NCI-H2196 (cell line): ENCODE data around the gene MPEG1.

Experiments
- DNase-seq: peaks from one replicate; lab custom pipeline; 2025; ENCODE audit not compliant: unreplicated experiment; lab: John Stamatoyannopoulos, UW

Gene MPEG1

DNA sequence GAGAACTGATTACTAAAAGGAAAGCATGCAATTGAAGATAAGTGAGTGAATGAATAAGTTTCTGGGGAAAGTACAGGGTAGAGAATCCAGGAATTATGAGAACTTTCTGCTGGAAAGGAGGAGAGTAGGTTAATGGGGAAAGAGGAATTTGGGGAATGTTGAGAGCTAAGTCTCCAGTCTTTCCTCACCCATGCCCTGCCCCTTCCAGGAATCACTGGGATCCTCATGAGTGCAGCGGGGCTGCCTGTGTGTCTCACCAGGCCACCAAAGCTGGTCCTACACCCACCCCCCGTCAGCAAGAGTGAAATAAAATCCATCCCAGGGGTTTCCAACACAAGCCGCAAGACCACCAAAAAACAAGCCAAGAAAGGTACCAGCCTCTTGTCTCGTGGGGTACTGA lies 23.8 kb downstream of the MPEG1 start:
- no peak for DNase-seq

DNA sequence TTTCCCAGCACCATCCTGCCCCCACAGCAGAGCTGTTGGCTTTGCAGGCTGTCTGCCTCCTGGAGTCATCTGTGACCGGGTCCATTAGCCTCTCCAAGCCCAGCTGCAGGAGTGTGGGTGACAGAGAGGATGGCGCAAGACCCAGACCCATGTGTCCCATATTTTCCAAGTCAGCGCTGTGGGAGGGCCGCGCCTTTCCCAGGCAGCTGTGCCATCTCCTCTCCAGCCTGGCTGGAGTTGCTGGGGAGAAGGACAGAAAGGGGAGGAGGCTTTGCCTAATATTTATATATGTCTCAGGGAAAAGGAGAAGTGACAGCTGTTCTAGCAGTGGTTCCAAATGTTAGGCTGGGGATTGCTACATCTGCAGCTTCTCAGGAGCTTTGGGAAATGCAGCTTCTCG lies 25.1 kb downstream of the MPEG1 start:
- no peak for DNase-seq

DNA sequence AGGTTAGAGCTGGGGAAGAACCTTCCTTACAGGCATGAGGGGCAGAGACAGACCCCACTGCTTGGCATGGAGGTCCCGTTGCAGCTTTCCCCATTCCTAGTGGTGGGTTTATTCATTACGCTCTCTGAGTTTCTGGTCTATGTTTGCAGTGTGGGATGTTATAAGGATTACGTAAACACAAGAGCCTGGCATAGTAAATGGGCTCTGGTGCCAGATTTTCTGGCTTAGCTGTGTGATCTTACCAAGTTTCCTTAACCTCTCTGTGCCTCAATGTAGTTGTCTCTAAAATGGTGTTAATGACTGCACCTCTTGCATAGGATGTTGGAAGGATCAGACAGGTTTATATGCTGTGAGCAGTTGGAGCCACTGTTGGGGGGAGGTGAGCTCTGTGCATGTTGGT lies 25.7 kb downstream of the MPEG1 start:
- no peak for DNase-seq

DNA sequence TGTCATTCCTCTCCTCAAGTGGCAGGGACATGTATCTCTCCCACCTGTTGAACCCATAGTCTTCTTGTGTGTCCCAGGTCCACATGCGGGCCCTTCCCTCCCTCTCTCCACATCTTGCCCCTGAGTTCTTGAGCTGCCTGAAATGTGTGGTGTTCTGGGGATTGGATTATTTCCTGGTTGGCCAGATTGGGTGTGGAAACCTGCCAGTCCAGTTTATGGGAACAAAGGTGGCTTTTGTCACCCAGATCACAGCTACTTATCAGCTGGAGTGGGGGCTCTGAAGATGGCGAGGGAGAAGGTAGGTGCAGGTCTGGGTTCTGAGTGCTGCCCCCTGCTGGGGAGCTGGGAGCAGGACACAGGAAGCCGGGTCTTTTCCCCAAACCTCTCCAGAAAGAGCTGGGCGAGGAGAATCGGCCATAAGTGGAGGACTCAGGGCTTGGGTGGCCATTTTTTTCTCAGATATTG lies 26.6 kb downstream of the MPEG1 start:
- peak; percentile 23 for DNase-seq

DNA sequence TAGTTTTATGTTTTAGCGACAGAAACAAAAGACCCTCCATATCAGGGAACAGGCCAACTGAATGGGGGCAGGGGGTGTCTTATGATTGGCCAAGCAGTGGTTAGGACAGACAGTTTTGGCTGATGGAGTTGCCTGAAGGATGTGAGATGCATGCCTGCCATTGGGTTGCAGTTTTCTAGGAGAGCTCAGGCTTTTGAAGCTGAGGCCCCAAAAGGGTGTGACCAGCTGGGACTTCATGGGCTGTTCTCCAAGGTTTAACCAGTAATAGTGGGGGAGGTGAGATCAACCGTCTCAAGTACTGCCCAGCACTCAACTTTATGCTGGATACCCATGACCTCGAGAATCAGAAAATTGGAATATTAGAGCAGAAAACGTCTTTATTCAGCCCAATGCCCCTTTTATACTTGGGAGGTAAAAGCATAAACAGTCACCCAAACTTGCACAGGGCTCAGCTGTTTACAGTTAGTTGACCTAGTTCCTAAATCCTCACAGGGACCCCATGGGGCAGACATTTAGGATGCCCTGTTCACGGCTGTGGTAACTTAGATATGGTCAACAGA lies 27.3 kb downstream of the MPEG1 start:
- no peak for DNase-seq

DNA sequence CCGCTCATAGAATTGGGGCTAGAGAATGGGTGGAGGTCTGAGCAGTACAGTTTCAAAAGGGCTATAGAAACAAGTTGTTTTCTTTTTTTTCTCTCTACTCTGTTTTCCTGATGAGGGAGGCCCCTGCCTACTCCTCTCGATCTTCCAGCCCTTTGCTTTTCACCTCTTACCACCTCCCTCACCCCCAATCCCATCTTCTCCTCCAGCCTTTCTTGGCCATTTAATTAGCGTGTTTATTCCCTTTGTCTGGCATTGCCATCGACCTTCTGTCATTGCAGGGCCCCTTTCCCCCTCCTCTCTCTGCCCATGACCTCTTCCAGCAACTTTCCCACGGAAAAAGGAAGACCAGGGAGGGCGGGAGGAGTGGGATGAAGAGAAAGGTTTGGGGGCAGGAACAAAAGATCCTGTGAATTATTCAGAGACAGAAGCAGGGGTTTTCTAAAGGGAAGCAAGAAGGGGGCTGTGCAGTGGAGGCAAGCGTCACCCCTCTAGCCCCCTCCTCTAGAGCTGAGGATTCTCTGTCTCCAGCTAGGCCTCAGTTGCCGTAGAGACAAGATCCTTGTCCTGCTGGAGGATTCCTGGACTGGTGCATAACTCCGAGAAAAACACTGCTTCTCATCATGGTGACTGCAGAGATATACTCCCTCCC lies 27.9 kb downstream of the MPEG1 start:
- no peak for DNase-seq

DNA sequence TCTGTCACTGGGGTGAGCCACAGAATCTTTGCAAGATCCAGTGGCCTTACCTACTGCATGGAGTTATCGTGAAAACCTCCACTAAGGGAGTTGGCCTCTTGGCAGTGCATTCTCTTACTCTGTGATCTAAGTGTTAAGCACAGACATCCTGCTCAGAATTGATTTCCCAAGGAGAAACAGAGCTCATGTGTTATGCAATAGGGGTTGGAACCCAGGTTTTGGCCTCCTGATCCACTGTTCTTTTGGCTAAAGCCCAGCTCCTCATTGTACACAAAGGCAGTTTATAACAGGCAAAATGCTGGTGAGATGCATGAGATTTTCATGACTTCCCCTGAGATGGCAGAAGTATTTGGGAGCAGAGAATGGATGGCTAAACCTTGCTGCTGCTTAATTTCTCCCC lies 29.0 kb downstream of the MPEG1 start:
- no peak for DNase-seq

DNA sequence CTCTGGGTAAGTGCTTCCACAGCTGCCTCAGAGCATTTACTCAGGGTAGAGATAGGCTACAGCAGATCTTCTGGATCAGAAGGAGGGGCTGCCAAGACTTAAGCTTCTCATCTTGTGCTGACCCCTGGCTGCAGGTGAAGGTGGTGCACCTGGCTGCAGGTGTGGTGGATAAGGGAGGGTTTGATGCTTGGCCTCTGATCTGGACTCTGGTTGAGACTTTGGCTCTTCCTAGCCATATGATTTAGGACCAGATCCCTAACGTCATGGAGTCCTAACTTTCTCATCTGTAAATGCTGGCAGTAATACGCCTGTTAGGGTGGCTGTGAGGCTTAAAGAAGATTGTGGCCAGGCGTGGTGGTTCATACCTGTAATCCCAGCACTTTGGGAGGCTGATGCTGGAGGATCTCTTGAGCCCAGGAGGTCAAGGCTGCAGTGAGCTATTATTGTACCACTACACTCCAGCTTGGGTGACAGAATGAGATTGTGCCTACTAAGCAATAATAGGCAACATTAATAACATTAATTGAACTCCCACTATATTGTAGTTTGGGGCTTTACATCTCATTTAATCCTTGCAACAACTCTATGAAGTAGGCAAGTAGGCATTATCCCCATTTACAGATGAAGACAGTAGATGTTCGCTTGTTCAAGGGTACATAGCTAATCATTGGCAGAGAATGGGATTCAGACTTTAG lies 30.1 kb downstream of the MPEG1 start:
- DNase-seq = no peak

DNA sequence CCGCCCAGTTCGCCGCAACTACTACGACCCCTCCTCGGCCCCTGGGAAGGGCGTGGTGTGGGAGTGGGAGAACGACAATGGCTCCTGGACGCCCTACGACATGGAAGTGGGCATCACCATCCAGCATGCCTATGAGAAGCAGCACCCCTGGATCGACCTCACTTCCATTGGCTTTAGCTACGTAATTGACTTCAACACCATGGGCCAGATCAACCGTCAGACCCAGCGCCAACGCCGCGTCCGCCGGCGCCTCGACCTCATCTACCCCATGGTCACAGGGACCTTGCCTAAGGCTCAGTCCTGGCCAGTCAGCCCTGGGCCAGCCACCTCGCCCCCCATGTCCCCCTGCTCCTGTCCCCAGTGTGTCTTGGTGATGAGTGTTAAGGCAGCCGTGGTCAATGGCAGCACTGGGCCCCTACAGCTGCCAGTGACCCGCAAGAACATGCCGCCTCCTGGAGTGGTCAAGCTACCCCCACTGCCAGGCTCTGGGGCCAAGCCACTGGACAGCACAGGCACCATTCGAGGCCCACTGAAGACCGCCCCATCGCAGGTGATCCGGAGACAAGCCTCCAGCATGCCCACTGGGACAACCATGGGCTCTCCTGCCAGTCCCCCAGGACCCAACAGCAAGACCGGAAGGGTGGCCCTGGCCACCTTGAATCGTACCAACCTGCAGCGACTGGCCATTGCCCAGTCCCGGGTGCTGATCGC lies 30.8 kb downstream of the MPEG1 start:
- DNase-seq = no peak

DNA sequence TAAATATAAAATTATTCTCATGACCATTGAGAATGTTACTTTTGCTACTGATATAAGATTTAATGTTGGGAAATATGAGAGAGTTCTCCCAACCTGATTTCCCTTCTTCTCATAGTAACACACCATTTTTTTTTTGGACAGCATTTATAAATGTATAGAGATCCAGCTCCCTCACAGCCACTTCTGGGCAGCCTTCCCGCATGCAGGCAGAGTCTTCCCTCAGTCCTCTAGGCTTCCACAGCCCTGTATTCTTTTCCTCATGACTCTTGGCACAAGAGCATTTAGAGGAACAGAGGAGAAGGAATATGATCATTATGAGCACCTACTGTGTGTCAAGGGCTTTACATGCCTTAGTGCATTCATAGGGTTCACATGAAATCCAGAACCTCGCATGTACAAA lies 31.8 kb downstream of the MPEG1 start:
- no peak for DNase-seq

DNA sequence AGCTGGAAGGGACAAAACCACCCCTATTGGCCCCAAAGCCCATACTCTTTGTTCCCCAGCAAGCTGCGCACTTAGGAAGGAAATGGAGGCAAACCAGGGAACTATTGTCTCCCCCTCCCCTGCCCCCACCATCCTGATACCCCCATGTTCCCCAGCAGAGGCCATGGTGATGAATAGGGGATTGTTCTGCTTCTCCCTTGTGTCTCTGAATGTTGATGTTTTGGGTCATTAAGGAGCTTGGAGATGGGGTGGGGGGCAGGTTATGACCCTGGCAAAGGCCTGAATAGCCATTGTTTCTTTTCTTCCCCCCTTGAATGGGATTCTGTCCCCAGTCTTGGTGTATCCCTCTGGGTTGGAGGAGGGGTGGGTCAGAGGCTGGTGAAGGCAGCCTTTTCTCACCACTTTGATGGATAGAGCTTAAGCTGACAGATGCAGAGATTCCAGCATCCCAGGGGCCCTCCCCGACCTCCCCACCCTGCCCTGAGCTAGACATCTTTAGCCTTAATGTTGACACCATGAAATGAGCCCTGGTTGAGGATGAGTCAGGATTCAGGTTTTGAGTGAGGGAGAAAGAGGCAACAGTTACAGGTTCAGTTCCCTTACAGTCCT lies 32.5 kb downstream of the MPEG1 start:
- DNase-seq = no peak

DNA sequence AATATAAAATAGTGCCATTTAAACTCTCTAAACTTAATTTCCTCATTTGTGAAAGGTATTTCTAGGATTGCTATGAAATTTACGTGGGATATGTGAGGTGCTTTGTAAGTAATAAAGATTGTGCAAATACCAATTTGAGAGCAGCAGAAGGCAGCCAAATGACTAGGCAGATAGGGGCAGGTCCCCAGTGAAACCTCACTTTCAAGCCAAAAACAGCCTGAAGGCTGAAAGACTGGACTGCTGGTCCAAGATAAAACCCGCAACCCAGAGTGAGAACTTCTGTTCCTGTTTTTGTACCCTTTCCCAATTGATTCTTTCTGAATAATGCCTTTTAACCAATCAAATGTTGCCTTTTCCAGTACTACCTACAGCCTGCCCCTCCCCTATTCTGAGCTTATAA lies 33.6 kb downstream of the MPEG1 start:
- no peak for DNase-seq

DNA sequence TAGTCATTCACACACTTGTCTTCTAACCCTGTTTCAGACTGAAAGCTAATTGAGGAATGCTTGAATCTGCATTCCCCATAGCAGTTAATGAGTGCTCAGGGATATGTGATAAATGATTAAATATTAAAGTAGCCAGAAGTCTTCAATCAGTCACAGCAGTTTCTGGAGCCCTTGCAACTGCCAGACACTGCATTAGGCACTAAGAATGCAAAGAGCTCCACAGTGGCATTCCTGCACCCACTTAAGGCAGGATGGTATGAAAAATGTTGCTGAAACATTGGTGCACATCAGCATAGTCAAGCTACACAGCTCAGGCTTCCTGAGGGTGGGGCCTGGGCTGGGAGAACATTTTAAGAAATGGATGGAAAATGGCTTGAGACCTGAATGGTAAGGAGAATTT lies 34.3 kb downstream of the MPEG1 start:
- no peak for DNase-seq

DNA sequence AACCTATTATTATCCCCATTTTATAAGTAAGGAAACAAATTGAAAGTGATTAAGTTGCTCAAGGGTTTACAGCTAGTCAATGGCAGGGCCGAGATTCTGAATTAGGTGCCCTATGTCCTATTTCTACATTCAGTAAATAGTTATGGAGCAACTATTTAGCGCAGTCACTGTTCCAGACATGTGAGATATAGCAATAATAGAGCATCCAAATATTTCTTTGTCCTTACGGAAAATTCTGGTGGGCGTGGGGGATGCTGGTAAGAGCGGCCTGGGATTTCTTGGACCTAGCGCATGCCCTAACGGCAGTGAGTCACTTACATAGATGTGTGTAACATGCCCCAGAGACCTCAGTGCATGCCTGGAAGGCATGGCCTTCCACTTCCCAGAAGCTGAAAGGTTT lies 36.4 kb downstream of the MPEG1 start:
- DNase-seq = no peak

DNA sequence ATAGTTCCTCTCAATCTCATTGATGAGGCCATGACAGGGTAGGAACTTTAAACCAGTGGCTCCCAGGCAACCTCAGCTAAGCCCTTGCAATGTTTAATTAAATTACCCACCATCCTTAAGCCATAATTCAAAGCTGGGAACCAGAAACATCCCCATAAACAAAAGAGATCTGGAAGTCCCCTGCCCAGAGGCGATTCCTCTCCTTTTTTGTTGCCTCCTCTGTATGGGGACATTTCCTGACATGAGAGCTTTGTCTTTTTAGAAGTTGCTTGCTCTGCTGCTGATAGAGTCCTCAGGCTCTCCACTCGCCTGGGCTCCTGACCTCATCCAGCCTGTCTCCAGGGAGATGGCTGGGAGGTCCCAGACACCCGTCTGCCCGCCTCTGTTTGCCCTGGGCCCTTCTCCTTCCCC lies 37.6 kb downstream of the MPEG1 start:
- DNase-seq = no peak

DNA sequence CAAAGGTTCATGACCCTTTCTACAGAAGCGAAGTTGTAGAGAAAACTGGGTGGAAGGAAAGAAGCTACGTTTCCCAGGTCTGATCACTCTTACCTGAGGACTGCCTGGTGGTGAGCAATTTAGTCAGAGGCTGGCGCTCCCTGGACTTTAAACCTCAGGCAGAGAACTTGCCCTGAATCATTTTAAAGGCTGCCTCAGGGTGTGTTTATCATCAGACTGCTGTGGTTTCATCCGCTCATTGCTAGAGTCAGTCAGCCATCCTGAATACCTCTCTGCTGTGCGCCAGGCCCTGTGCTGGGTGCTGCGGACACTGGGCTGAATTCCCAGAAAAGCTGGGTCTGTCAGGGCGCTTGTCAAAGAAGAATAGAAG lies 38.1 kb downstream of the MPEG1 start:
- DNase-seq = no peak

DNA sequence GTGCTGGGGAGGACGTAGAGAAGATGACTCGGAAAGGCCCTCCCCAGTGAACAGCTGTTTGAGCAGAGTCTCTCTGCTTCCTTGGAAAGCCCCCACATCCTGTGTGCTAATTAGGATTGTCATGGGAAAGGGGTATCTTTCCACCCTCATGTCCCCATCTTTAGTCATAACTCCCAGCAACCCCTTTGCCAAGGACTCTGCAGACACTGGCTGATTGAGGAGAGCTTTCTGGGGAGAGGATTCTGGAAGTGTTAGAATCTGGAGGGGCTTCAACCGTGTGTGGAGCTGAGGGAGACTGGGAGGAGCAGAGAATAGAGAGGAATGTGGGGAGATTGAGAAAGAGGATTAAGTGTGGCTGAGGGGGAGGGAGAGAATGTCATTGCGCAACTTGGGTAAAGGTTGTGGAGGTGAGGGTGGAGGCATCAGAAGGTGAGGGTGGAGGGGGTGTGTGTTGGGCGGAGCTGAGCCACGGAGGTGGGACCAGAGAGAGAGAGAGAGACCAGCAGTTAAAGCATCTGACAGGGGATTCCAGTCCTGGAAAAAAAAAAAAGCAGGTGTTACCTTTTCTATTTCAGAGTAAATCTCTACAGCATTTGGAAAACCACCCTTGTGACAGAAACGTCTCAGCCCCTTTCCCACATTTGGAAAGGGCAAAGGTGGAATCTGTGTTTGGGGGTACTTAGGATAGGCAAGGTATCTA lies 38.6 kb downstream of the MPEG1 start:
- DNase-seq = no peak

DNA sequence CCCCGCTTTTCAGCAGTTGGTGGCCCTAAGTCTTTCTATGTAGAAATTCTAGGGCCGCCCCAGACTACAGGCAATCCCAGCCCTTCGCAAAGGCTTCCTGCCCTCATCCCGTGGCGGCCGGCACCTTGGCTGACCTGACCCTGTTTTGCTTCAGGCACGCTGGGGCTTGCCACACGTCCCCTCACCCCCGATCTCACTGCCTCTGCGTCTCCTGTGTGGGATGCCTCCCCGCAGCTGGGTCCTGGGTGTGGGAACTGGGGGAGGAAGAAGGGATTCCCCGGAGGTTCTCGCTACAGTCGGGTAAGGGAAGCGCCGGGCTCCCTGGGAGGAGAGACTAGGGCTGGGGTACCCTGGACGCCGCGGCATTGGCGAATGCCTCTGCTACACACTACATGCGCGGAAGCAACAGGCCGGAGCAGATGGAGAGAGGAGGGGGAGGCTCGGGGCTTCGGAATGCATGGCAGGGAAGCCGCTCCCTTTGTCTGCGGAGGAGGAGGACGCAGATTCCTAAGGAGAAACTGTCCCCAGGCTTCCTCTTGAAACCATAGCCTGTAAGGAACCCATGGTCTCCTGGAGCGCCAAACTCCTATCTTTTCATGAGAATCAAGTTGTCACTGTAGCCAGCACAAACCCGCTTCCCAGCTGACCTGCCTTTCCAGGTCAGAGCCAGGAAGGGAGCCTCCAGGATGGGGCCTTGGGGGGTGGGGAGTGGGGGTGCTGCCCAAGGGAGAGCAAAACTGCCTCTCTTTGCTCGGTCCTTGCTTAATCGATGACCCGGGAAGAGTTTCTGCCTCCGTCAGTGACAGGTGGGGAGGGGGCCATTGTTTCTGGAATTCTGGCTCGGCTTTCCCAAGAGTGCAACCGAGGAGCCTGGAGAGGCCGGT lies 39.4 kb downstream of the MPEG1 start:
- no peak for DNase-seq

DNA sequence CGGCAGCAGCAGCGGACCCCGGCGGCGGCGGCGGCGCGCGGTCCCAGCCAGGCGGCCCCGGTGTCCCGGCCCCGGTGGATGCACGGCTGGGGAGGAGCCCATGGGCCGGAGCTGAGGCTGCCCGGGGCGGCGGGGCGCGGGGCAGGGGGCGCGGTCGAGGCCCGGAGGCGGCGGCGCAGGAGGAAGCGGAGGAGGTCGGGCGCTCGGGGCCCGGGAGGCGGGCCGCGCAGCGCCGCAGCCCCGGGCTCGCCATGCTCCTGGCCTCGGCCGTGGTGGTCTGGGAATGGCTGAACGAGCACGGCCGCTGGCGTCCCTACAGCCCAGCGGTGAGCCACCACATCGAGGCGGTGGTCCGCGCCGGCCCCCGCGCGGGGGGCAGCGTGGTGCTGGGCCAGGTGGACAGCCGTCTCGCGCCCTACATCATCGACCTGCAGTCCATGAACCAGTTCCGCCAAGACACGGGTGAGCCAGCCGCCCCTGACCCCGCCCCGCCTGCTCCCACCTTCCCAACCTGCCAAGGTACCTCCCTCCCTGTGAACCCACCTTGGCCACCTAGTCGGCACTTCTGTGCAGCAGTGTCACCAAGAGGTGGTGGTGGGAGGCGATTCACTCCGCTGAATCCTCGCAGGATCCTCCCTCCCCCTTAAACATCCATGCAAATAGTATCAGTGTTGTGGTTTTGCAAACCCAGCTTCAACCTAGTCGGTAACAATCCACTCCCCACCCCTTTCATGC lies 40.2 kb downstream of the MPEG1 start:
- no peak for DNase-seq
